Measurements from ENCODE around the gene PTPN20. TPM values are rescaled to one million over a fixed set of nuclear protein-coding genes. Genes with fewer than 3 reads are reported as not detected.

PTPN20 gene
- total RNA-seq, 1 donor from 2014 or later, result 1.9 TPM

- intact Hi-C loops (cut with micrococcal nuclease), result no loop called here
These were observed 109.2 kb downstream of the PTPN20 start for GRCh38 chr10:47020471-47020870.

GRCh38 chr10:47021850-47022249 is 110.6 kb downstream of the PTPN20 start:
- intact Hi-C loops (cut with micrococcal nuclease), result no loop called here

GRCh38 chr10:47022311-47023131 is 111.3 kb downstream of the PTPN20 start:
- intact Hi-C loops (cut with micrococcal nuclease), result no loop called here

- intact Hi-C loops (cut with micrococcal nuclease), result loop anchor here (1.0 kb wide), 2 partner anchors 289 to 317 kb away; no protein-coding TSS in a partner anchor
These were observed 112.2 kb downstream of the PTPN20 start for GRCh38 chr10:47023237-47024045.

GRCh38 chr10:47024046-47024322 is 112.8 kb downstream of the PTPN20 start:
- intact Hi-C loops (cut with micrococcal nuclease), result loop anchor here (1.0 kb wide), 2 partner anchors 288 to 316 kb away; no protein-coding TSS in a partner anchor

GRCh38 chr10:47024399-47025252 is 113.4 kb downstream of the PTPN20 start:
- intact Hi-C loops (cut with micrococcal nuclease), result loop anchor here (1.0 kb wide), 2 partner anchors 288 to 316 kb away; no protein-coding TSS in a partner anchor

GRCh38 chr10:47025253-47025539 is 114.0 kb downstream of the PTPN20 start:
- intact Hi-C loops (cut with micrococcal nuclease), result no loop called here

GRCh38 chr10:47025540-47026300 is 114.5 kb downstream of the PTPN20 start:
- intact Hi-C loops (cut with micrococcal nuclease), result no loop called here

- intact Hi-C loops (cut with micrococcal nuclease), result no loop called here
These were observed 115.3 kb downstream of the PTPN20 start for GRCh38 chr10:47026301-47027107.

GRCh38 chr10:47027108-47027783 is 116.0 kb downstream of the PTPN20 start:
- intact Hi-C loops (cut with micrococcal nuclease), result no loop called here

GRCh38 chr10:47027784-47028260 is 116.6 kb downstream of the PTPN20 start:
- intact Hi-C loops (cut with micrococcal nuclease), result no loop called here

- intact Hi-C loops (cut with micrococcal nuclease), result no loop called here
These were observed 117.2 kb downstream of the PTPN20 start for GRCh38 chr10:47028466-47028865.

GRCh38 chr10:47029181-47030009 is 118.2 kb downstream of the PTPN20 start:
- intact Hi-C loops (cut with micrococcal nuclease), result no loop called here

GRCh38 chr10:47030191-47030703 is 119.0 kb downstream of the PTPN20 start:
- intact Hi-C loops (cut with micrococcal nuclease), result no loop called here

- intact Hi-C loops (cut with micrococcal nuclease), result no loop called here
These were observed 120.1 kb downstream of the PTPN20 start for GRCh38 chr10:47031211-47031900.

- intact Hi-C loops (cut with micrococcal nuclease), result no loop called here
These were observed 120.8 kb downstream of the PTPN20 start for GRCh38 chr10:47031901-47032465.

GRCh38 chr10:47033081-47033480 is 121.9 kb downstream of the PTPN20 start:
- intact Hi-C loops (cut with micrococcal nuclease), result no loop called here
